Mucosa of rectum (tissue), 2 donors: ENCODE data around the gene DNAH6.

ENCODE experiments used
- H3K27ac ChIP-seq, 2 donors: one replicate each; pipeline ENCODE4 v1.7.0; 2013; ENCODE audit warnings: inconsistent platforms in 2 of 2, low read depth in 2 of 2, low read length in 2 of 2
- H3K27me3 ChIP-seq, 2 donors: one replicate each; pipeline ENCODE4 v1.7.0; 2013; ENCODE audit warnings: low read length in 2 of 2; ENCODE audit not compliant: control insufficient read depth in 2 of 2, insufficient read depth in 2 of 2
- H3K36me3 ChIP-seq, 2 donors: one replicate each; pipeline ENCODE4 v1.7.0; 2013; ENCODE audit warnings: low read length in 2 of 2; ENCODE audit not compliant: control insufficient read depth in 2 of 2, insufficient read depth in 2 of 2
- H3K4me1 ChIP-seq, 2 donors: one replicate each; pipeline ENCODE4 v1.7.0; 2013; ENCODE audit warnings: low read length in 2 of 2, mild to moderate bottlenecking in 1 of 2; ENCODE audit not compliant: control insufficient read depth in 2 of 2, insufficient read depth in 2 of 2
- H3K4me3 ChIP-seq, 2 donors: one replicate each; pipeline ENCODE4 v1.7.0; 2013; ENCODE audit warnings: low read length in 2 of 2
- H3K9ac ChIP-seq, 2 donors: one replicate each; pipeline ENCODE4 v1.7.0; 2013; ENCODE audit warnings: low read length in 2 of 2, low read depth in 1 of 2, mild to moderate bottlenecking in 1 of 2
- H3K9me3 ChIP-seq, 2 donors: one replicate each; pipeline ENCODE4 v1.7.0; 2013; ENCODE audit warnings: low read length in 2 of 2; ENCODE audit not compliant: control insufficient read depth in 2 of 2
- donor health status: healthy.
- donor health status: Normal muscosa, but diverticular disease.

Gene DNAH6

GRCh38 chr2:84788027-84788426 is 271.7 kb downstream of the DNAH6 start:
- no peaks in the 10 kb centered on the region for H3K27me3 ChIP-seq
- peaks cover 0 to under 1% of the 10 kb centered on the region in 2 donors for H3K4me1 ChIP-seq
- no peak overlapping the region for H3K9ac ChIP-seq
- H3K27ac ChIP-seq: no peak overlapping the region
- H3K4me3 ChIP-seq: no peak overlapping the region
- H3K9me3 ChIP-seq: no peaks in the 10 kb centered on the region
- H3K36me3 ChIP-seq: no peaks in the 10 kb centered on the region

DNA sequence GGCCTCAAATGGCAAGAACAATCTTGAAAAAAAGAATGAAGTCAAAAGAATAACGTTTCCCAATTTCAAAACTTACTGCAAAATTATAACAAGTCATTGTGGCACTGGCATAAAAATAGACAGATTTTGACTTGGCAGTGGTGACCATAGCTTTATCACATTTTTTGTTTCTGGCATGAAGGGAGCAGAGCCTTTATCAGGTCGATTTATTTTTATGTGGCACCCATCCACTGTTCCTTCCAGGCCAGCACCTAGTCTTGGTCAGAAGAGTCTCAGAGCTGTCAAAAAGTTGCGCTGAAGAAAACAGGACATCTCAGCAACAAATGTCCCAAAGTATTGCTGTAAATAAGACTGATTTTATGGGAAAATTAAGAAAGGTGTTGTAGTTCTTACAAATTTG is 272.2 kb downstream of the DNAH6 start:
- H3K36me3 ChIP-seq: no peaks in the 10 kb centered on the region
- peaks cover 0 to 2% of the 10 kb centered on the region in 2 donors for H3K9me3 ChIP-seq
- no peak overlapping the region for H3K27ac ChIP-seq
- no peak overlapping the region for H3K4me3 ChIP-seq
- no peak overlapping the region for H3K9ac ChIP-seq
- no peaks in the 10 kb centered on the region for H3K4me1 ChIP-seq
- H3K27me3 ChIP-seq: no peaks in the 10 kb centered on the region

DNA sequence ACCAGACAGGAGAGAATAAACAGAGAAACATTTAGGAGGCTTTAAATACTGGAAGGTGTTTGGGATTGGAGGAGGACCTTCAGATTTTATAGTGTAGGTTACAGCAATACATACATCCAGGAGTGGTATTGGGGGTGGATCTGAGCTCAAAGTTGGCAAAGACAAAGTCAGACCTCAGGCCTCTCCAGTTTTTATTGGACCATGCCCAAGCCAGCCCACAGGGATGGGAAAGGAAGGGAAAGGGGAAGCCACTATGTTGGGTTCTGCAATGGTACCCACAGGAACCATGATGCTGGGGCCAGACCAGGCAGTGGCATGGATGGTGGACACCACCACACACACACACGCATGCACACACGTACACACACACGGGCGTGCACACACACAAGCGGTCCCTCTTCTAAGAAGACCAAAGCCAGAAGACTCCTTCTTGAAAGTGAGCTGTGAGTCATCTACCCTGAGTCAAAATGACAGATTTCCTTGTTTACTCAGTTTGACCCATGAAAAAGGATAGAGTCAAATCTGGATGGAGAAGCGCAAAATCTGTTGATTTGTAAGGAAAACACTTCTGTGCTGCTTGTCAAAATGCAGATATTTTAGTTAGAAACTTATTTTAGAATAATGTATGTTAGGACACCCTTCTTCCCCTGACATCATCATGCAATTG is 276.7 kb downstream of the DNAH6 start:
- Histone ChIP-seq H3K36me3 (no peaks in the 10 kb centered on the region), H3K27me3 (no peaks in the 10 kb centered on the region), H3K4me3 (no peak overlapping the region), H3K4me1 (no peaks in the 10 kb centered on the region), H3K9ac (no peak overlapping the region), H3K27ac (no peak overlapping the region), H3K9me3 (peaks cover 0 to 3% of the 10 kb centered on the region in 2 donors)

GRCh38 chr2:84793641-84794040 is 277.3 kb downstream of the DNAH6 start:
- Histone ChIP-seq H3K9me3 (peaks cover 0 to 3% of the 10 kb centered on the region in 2 donors), H3K36me3 (no peaks in the 10 kb centered on the region), H3K9ac (no peak overlapping the region), H3K4me3 (no peak overlapping the region), H3K27ac (no peak overlapping the region), H3K4me1 (no peaks in the 10 kb centered on the region), H3K27me3 (no peaks in the 10 kb centered on the region)

- no peak overlapping the region for H3K27ac ChIP-seq
- H3K9ac ChIP-seq: no peak overlapping the region
- H3K4me1 ChIP-seq: no peaks in the 10 kb centered on the region
- H3K36me3 ChIP-seq: no peaks in the 10 kb centered on the region
- H3K27me3 ChIP-seq: no peaks in the 10 kb centered on the region
- peaks cover under 1 to 3% of the 10 kb centered on the region in 2 donors for H3K9me3 ChIP-seq
- no peak overlapping the region for H3K4me3 ChIP-seq
Measured at GRCh38 chr2:84796798-84797197, 280.5 kb downstream of the DNAH6 start.

DNA sequence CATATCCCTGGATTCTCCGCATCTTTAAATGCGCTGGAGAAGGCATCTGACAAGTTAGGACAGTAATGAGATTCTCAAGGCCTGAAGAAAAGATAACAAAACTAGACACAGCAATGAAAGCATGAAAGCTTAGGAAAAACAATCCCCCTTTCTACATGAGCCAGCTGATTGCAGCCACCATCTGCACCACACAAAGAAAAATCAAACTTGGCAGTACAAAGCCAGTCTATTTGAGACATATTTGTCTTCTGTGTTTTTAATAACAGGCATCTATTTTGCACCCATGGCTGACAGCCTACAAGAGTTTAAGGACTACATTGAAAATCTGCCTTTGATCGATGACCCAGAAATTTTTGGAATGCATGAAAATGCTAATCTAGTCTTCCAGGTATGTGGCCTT is 281.0 kb downstream of the DNAH6 start:
- Histone ChIP-seq H3K27ac (no peak overlapping the region), H3K9ac (no peak overlapping the region), H3K4me1 (no peaks in the 10 kb centered on the region), H3K36me3 (no peaks in the 10 kb centered on the region), H3K9me3 (peaks cover 3 to 5% of the 10 kb centered on the region in 2 donors), H3K27me3 (no peaks in the 10 kb centered on the region), H3K4me3 (no peak overlapping the region)

- peaks cover 2 to 3% of the 10 kb centered on the region in 2 donors for H3K9me3 ChIP-seq
- no peak overlapping the region for H3K27ac ChIP-seq
Measured at GRCh38 chr2:84799772-84800171, 283.5 kb downstream of the DNAH6 start.

GRCh38 chr2:84800194-84800805 is 284.0 kb downstream of the DNAH6 start:
- no peak overlapping the region for H3K4me3 ChIP-seq
- H3K27ac ChIP-seq: no peak overlapping the region
- H3K9ac ChIP-seq: no peak overlapping the region

More at GRCh38 chr2:84799772-84800171, 283.5 kb downstream of the DNAH6 start:
- Histone ChIP-seq H3K36me3 (no peaks in the 10 kb centered on the region), H3K27me3 (no peaks in the 10 kb centered on the region), H3K4me3 (no peak overlapping the region), H3K4me1 (no peaks in the 10 kb centered on the region), H3K9ac (no peak overlapping the region)

GRCh38 chr2:84801811-84802210 is 285.5 kb downstream of the DNAH6 start:
- Histone ChIP-seq H3K4me1 (no peaks in the 10 kb centered on the region), H3K4me3 (no peak overlapping the region), H3K9me3 (peaks cover 2 to 3% of the 10 kb centered on the region in 2 donors), H3K9ac (no peak overlapping the region), H3K36me3 (no peaks in the 10 kb centered on the region), H3K27ac (no peak overlapping the region), H3K27me3 (no peaks in the 10 kb centered on the region)

More at GRCh38 chr2:84800194-84800805, 284.0 kb downstream of the DNAH6 start:
- no peaks in the 10 kb centered on the region for H3K27me3 ChIP-seq
- peaks cover 2 to 3% of the 10 kb centered on the region in 2 donors for H3K9me3 ChIP-seq
- H3K36me3 ChIP-seq: no peaks in the 10 kb centered on the region
- H3K4me1 ChIP-seq: no peaks in the 10 kb centered on the region

- Histone ChIP-seq H3K4me1 (no peaks in the 10 kb centered on the region), H3K4me3 (no peak overlapping the region), H3K9me3 (peaks cover 2 to 3% of the 10 kb centered on the region in 2 donors), H3K36me3 (no peaks in the 10 kb centered on the region), H3K27ac (no peak overlapping the region), H3K27me3 (no peaks in the 10 kb centered on the region), H3K9ac (no peak overlapping the region)
Measured at GRCh38 chr2:84805250-84805958, 289.1 kb downstream of the DNAH6 start.
